HG03045 (cell line): Measurements from ENCODE around the gene SVIL.
"Not testable (repeated sequence)": the region's sequence is repeated elsewhere in the genome, so short reads cannot be mapped to it uniquely, and the experiment has no call there.

Experiments
- ATAC-seq: cut with Tn5 transposase; IDR thresholded peaks from one replicate; pipeline ENCODE4 v1.9.1; 2021; ENCODE audit warnings: mild to moderate bottlenecking, moderate library complexity; ENCODE audit not compliant: unreplicated experiment

SVIL gene

DNA sequence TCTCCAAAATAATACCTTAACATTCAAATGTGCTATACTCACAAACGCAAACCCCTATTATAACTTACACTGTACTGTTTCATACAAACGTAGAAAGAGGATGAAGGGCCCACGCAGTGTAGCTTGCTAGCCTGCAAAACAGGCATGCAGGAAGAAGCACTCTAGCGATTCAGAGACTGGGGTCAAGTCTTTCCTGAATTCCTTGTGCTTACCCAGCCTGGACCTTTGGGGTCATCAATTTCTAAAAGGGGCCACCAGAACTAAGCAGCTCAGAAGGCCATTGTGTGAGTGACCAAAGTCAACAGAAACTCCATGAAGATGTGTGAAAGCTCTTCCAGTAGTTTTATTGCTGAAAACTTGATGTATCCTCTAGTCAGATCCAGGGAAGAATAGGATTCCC lies 111.9 kb downstream of the SVIL start:
- ATAC-seq: no peak

DNA sequence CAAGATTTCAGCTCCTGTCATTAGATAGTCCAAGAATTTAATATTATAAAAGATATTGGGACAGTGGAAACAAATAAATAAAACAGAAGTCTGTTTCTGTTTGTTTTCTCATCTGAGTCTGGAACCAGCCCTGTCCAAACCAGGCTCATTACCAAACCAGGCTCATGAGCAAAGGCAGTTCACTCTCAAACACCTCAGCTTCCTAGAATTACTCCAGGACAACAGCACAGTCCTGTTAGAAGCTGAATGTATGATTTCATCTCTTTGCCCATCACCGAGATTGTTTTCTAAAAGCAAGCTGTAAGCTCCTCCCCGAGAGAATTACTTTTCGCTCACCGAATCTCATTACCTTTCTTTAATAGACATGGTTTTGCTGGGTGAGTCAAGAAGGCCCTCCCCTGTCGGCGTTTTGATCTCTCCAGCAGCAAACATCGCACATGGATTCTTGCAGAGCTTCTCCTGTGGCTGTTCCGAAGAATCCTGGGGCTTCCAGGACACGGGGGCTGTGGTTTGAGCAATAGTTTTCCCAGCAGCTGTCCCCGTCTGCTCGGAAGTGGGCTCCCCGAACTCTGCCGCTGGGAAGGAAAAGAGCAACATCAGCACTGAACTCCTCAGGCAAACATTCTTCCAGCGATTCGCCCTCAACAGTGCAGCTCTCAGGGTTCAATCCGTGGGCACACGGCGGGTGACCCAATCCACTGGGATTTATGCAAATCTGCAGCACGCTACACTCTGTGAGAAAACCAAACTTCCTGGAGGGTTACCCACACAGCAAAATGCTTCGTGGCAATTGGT lies 112.5 kb downstream of the SVIL start:
- ATAC-seq: no peak

GRCh38 chr10:29519659-29520058 lies 115.1 kb downstream of the SVIL start:
- no peak for ATAC-seq

- no peak for ATAC-seq
Observed at GRCh38 chr10:29517352-29517923, 117.3 kb downstream of the SVIL start.

DNA sequence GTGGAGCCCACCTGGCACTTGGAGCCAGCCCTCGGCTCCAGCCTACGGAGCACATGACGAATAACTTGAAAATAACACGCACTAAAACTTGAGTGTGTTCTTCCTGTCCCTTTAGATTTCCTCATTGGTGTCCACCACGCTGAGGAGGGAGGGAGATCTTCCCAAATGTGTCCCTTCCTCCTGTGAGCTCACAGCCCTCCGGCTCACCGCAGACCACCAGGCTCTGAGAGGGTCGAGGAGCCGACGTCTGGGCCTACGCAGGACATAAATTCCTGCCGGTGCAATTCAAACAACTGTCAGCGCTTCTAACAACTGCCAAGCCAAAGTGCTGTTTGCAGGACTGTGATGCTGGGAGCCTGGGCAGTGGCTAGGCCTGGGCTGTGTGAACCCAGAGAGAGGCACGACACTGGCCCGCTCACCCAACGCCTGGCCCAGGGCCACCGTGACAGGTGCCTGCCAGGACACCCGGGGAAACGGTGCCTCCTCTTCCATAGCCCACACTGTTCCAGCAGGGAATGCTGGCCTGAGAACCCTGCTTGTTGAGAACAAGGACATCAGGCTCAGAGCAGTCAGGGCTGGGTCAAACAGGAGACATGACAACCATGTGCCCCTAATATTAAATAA lies 118.3 kb downstream of the SVIL start:
- ATAC-seq: not testable (repeated sequence)

DNA sequence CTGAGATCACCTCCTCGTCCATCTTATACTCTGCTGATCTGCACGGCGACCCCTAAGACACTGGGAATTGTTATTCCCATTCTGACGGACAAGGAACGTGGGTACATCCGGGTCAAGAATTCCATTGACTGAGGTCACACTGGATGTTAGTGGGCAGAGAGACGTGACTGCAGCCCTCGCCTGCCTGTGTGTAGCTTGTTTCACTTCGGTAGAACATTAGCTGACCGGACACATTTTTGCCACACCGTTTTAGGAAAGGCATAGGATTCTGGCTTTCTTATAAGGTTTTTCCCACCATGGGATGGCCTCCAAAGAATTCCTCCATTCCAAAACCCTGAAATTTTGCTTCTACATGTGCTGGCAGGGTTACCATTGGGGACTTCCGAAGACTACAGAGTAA lies 118.9 kb downstream of the SVIL start:
- ATAC-seq: not testable (repeated sequence)

- not testable (repeated sequence) for ATAC-seq
Observed at GRCh38 chr10:29515104-29515503, 119.7 kb downstream of the SVIL start.

DNA sequence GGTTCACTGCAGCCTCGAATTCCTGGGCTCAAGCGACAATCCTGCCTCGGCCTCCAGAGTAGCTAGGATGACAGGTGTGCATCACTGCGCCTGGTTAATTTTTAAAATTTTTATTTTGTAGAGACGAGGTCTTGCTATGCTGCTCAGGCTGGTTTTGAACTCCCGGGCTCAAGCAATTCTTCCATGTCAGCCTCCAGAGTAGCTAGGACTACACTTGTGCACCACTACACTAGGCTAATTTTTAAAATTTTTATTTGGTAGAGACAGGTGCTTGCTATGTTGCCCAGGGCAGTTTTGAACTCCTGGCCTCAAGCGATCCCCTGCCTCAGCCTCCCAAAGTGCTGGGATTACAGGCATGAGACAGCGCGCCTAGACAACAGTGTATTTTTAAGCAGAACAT lies 120.5 kb downstream of the SVIL start:
- no peak for ATAC-seq

DNA sequence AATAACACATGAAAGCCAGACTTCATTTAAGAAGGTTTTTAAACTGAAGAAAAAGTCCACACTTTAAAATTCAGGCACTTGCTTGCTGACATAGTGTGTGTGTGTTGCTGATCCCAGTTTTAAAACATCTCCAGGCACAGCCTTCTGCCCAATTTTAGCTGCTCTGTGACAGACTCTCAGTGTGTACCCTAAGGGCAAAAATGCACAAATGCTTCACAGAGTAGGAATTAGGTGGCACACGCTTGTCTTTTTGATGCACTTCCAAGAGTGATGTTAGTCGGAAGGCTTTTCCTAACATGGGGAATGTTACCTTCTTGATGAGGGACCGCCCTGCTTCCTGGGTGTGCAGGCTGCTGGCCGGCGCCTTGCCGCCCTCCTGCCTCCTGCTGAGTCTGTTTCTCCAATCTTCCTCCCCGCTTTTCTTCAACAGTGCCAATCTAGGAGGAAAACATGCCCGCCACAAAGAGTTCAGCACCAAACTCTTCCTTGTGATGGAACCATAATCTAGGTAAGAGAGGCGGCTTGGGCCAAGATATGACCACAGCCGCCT lies 122.3 kb downstream of the SVIL start:
- ATAC-seq: no peak

DNA sequence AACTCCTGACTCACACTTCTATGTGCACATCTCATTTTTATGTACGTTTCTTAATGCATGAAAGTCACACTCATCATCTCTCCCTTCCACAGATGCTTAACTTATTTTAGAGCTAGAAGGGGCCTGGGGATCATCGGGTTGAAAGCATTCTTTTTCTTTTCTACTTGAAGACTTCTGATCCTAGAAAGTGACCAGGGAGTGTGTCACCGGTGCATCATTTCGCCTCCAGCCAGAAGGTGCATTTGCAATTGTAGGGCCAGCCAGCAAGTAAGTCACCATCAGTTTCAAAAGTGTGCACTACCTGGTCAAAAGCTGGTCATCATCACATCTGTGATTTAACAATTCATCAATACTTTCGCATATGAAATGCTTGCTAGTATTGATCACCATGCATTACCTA lies 123.0 kb downstream of the SVIL start:
- not testable (repeated sequence) for ATAC-seq

DNA sequence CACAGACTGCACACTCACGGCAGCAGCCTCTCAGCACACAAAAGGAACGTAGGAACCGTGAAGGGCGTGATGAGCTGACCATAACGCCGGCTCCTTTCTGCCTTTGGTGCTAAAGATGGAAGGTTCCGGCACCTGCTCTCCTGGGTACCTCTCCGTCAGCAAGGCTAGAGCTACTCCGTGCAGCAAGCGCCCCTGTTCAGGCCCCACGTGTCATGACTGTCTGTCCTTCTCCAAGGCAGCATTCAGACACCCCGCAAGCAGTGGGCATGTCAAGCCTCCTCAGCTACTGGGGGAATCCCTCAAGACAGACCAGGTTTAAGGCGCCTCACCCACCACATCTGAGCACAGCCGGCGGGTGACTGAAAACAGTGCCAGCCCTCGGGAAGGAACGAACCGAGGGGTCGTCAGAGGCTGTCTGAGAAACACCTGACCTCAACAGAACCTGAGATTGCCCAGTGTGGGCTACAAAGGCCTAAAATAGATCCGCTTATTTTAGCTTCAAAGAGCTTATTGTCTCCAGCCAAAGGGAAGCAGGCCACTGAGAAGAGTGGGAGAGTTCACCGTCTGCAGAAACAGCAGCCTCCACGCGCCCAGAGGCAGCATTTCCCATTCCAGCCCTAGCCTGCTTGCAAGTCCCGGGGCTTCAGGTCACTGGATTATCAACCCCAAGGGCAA lies 124.2 kb downstream of the SVIL start:
- not testable (repeated sequence) for ATAC-seq

DNA sequence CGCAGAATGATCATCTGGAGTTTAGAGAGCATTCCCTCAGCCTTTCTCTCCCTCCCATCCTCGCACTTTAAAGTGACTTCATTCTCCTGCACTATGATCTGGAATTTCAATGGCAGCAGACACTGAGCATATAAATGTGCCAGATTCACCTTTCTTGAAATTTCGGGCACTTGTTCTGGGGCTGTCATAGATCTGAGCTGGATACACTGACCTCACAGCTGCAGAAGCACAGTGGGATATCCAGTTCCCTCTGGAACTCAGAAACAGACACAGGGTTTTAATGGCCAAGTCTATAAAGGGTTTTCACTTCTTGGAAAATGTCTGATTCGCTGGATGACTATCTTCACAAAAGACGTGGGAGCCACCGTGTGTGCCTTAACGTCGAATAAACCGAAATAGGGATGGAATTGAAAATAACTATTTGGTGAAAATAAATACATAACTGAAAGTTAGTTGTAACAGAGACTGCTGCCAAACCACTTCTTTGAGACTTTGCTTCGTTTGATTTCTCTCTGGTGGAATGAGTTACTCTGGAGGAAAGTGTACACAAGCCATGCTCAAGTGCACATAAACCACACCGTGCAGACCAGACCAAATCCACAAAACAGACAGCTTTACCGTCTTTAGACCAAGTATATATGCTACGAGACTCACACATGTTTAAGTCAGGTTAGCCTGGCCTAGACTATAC lies 126.1 kb downstream of the SVIL start:
- ATAC-seq: no peak

GRCh38 chr10:29507750-29508149 lies 127.0 kb downstream of the SVIL start:
- ATAC-seq: not testable (repeated sequence)

GRCh38 chr10:29506324-29506921 lies 128.3 kb downstream of the SVIL start:
- ATAC-seq: peak; percentile 56

- ATAC-seq: no peak
Observed at GRCh38 chr10:29502351-29502750, 132.4 kb downstream of the SVIL start.

DNA sequence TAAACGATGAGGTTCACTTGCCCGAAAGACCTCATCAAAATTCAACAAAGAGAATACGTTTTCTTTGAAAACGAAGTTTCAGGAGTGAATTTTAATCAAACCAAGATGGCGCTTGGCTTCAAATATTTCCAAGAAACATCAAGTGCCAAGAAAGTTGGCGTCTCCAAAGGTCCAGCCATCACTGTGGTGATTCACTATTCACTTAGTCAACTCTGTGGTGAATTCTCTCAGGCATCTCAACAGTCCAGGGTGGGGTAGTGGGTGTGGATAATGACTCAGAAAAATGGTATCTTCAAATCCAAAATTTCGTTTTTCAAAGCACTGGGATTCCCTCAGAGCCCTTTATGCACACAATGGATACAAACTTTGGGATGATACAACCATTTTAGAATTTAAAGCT lies 133.1 kb downstream of the SVIL start:
- ATAC-seq: no peak

DNA sequence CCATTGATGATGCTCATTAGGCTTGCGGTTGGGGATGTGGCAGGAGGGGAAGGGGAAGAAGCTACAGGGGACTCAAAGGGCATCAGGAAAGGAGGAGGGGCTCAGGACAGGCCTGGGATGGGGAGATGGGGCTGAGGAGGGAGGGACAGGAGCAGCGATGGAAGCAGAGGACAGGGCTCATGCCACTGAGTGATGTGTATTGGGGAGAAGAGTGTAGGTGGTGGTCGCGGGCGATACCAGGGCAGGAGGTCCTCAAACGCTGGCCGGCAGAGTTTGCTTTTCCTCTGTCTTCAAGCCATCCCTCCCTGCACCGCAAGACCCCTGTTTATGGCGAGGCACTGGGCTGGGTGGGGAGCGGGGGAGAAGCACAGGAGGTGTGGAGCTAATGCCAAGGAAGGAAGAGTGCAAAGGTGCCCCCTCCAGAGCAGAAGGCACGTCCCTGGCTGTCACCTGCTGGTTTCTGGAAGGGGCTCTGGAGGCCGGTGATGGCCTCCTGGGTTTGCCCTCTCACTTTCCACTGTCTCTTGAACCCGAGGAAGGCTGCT lies 134.7 kb downstream of the SVIL start:
- no peak for ATAC-seq

- ATAC-seq: no peak
Observed at GRCh38 chr10:29496341-29497162, 138.2 kb downstream of the SVIL start.

DNA sequence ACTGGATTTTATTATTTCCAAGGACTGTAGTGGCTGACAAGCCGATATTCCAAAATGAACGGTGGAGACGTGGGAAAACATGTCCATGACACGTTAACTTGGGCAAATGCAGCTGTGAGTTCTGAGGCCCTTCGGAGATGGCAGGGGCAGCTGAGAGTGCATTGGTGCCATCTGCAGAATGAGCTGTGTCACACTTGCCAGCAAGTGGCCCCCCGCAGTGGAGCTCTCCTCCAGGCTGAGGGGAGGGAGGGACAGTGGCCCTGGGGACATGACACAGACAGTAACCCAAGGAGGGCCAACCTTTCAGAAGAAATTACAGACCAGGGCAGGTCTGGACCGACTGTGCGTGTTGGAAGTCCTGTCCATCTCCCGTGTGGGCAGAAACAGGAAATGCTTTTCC lies 139.4 kb downstream of the SVIL start:
- ATAC-seq: no peak
